Tibial nerve (tissue), 4 donors: ENCODE data around the gene SMIM7. TPM values are rescaled to one million over a fixed set of nuclear protein-coding genes. Genes with fewer than 3 reads are reported as not detected.
A peak's percentile ranks its signal among the peaks of the same experiment; 100 is the strongest.

Experiments
- DNase-seq, 2 donors: peaks; one replicate each; pipeline ENCODE4 v3.0.0-alpha.2; 2019; ENCODE audit warnings: low spot score in 2 of 2
- H3K27ac ChIP-seq, 4 donors: fragments of 200-600 bp; sonication (generic) in 3 of 4; one replicate each; pipeline ENCODE4 v1.5.1; 2017 to 2019; ENCODE audit warnings: mild to moderate bottlenecking in 1 of 4
- H3K27me3 ChIP-seq, 2 donors: fragments of 200-600 bp; sonication (generic) in 1 of 2; one replicate each; pipeline versions ENCODE4 v1.5.1 to v1.6.0; 2017 to 2019
- H3K36me3 ChIP-seq, 3 donors: fragments of 200-600 bp; sonication (generic); one replicate each; pipeline ENCODE4 v1.5.1; 2018 to 2019
- H3K4me1 ChIP-seq, 4 donors: fragments of 200-600 bp; sonication (generic) in 3 of 4; one replicate each; pipeline ENCODE4 v1.5.1; 2017 to 2019
- H3K4me3 ChIP-seq, 4 donors: fragments of 200-600 bp; sonication (generic) in 3 of 4; one replicate each; pipeline ENCODE4 v1.5.1; 2017 to 2019; ENCODE audit warnings: mild to moderate bottlenecking in 1 of 4, moderate library complexity in 1 of 4
- H3K9me3 ChIP-seq, 4 donors: fragments of 200-600 bp; sonication (generic) in 3 of 4; one replicate each; pipeline ENCODE4 v1.5.1; 2017 to 2019
- EP300 ChIP-seq, 2 donors: sonication (generic); formaldehyde crosslinking; IDR thresholded peaks; one replicate each; pipeline ENCODE4 v1.6.1; 2017; ENCODE audit warnings: antibody characterized with exemption in 2 of 2, mild to moderate bottlenecking in 1 of 2
- POLR2A ChIP-seq, 2 donors: fragments of 450-650 bp; IDR thresholded peaks; one replicate each; pipeline ENCODE4 v1.6.1; 2017; ENCODE audit warnings: antibody characterized with exemption in 2 of 2, mild to moderate bottlenecking in 2 of 2, moderate library complexity in 2 of 2
- WGBS, 2 donors: methylation state at CpG; one replicate each; pipeline ENCODE4 v1.1.5; 2018; 5-methylcytosine and 5-hydroxymethylcytosine counted together
- total RNA-seq, 4 donors: library from RNA; depleted of rRNA; stranded (reverse); fragments of >200 nt; gene quantifications; one replicate each; pipeline ENCODE4 v1.1.0, GENCODE V29; 2016
- TF ChIP-seq, protein P1 (sequence below), 5 experiments: fragments of 200-600 bp in 3 of 5; fragments of 450-650 bp in 2 of 5; sonication (generic) in 3 of 5; IDR thresholded peaks; one replicate each; pipeline ENCODE4 v1.5.1; 2016 to 2019; ENCODE audit warnings: antibody characterized with exemption in 5 of 5, mild to moderate bottlenecking in 3 of 5, moderate library complexity in 2 of 5

Gene SMIM7
- total RNA-seq, 4 donors from 2014 or later, result 105 to 175 (median 132) TPM

DNA sequence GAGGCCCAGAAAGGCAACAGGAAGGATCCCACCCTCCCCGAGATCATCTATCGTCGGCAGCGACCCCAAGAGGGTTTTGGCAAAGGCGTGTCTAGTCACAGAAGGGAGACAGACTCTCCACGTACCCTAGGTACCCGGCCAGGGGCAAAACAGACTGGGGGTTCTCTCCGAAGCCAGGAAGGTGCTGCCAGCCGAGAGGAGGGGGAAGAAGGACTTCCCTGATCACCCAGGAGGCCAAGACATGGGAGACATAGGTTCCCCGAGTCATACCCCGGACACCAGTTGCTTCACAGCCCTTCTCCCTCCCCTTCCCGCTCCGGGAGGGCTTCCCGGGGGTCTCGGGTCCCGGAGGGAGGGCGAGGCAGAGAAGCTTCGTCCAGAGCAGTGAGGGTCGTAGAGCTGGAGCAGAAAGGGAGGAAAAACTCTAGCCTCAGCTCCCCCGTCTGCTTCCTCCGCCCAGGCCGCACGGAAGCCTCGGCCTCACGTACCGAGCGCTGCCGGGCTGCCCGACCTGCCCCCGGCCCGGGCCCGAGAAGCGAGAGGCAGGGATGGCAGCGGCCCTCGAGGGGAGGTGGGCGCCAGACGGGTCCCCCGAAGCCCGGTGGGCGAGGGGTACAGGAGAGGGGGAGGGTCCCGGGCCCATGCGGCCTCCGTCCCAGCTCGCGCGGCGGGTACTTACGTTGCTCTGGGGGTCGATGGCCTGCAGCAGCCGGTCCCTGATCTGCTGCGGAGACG, 32.6 kb downstream of the SMIM7 start:
- H3K4me1 ChIP-seq, result peaks cover 0 to 57% (median 21%) of the 10 kb centered on the region in 4 donors
- no peaks in the 10 kb centered on the region for H3K27me3 ChIP-seq
- peaks cover 0 to 29% (median 0%) of the 10 kb centered on the region in 3 donors for H3K36me3 ChIP-seq
- no peak for DNase-seq
- 0% methylated on average over 19 to 35 of the region's 52 CpGs for WGBS, 2 donors
- TF ChIP-seq, protein P1, sequence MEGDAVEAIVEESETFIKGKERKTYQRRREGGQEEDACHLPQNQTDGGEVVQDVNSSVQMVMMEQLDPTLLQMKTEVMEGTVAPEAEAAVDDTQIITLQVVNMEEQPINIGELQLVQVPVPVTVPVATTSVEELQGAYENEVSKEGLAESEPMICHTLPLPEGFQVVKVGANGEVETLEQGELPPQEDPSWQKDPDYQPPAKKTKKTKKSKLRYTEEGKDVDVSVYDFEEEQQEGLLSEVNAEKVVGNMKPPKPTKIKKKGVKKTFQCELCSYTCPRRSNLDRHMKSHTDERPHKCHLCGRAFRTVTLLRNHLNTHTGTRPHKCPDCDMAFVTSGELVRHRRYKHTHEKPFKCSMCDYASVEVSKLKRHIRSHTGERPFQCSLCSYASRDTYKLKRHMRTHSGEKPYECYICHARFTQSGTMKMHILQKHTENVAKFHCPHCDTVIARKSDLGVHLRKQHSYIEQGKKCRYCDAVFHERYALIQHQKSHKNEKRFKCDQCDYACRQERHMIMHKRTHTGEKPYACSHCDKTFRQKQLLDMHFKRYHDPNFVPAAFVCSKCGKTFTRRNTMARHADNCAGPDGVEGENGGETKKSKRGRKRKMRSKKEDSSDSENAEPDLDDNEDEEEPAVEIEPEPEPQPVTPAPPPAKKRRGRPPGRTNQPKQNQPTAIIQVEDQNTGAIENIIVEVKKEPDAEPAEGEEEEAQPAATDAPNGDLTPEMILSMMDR (IDR thresholded peaks at IDR 0.05), result no peak
- TF ChIP-seq POLR2A (IDR thresholded peaks at IDR 0.05) (no peak), EP300 (IDR thresholded peaks at IDR 0.05) (no peak)
- H3K9me3 ChIP-seq, result no peaks in the 10 kb centered on the region
- H3K4me3 ChIP-seq, result peak overlapping the region; percentile 81 to 95 (median 90)
- peak overlapping the region; percentile 71 to 98 (median 89) for H3K27ac ChIP-seq

DNA sequence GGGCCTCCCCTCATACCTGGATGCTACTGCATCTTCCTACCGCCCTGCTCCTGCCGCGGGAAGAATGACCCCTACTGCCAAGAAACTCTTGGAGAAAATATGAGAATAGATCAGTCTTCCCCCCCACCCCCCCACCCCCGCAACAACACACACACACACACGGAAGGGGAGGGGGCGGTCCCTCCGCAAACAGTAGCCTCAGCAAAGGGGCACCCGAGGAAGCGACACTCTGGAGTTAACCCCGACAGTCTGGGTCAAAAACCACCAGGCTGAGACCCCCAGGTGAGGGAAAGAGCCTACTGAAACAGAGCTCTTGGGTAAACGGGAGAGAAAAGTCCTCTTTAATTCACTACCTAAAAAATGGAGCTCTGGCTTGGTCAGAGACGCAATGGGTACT, 33.1 kb downstream of the SMIM7 start:
- H3K36me3 ChIP-seq, result peaks cover 0 to 23% (median 0%) of the 10 kb centered on the region in 3 donors

DNA sequence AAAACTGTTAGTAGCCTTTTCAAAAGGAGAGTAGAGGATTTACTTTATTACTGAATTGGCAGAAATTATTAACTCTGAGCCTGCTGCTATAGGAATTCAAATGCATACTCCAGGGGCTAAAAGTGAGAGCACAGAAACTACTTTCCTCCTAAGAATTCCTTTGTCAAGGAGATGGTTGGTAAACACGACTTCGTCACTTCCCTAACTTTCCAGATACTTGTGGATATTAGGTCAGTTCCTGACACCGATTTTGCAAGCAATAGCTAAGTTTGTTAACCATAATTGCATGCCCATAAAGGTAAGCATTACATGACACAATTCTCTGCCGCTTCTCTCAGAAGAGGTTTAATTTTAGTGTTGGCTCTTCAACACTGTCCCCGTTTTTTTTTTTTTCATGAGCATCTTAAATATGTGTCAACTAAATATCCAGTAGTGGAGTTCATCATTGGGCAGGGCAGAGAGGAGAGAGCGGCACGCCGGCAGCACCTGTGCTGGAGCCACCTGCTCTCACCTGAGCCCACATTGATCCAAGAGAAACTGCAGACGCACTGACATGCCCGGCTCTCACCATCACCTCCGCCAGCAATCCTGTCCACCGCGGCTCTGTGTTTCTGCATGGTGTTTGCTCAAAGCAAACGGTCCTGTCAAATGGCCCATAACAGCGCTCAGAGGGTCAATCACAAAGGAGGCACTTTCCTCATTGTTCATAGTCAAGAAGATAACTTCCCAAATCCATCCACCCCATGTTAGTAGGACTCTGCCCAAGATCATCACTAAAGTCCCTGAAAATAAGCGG, 34.6 kb downstream of the SMIM7 start:
- DNase-seq, result no peak
- Histone ChIP-seq H3K9me3 (no peaks in the 10 kb centered on the region), H3K36me3 (peaks cover 0 to 12% (median 0%) of the 10 kb centered on the region in 3 donors), H3K27ac (no peak overlapping the region), H3K4me1 (peaks cover 0 to 76% (median 23%) of the 10 kb centered on the region in 4 donors), H3K4me3 (no peak overlapping the region), H3K27me3 (no peaks in the 10 kb centered on the region)
- 80 to 81% methylated on average over 16 of the region's 16 CpGs for WGBS, 2 donors
- TF ChIP-seq, protein P1 (IDR thresholded peaks at IDR 0.05), result no peak
- TF ChIP-seq POLR2A (IDR thresholded peaks at IDR 0.05), result no peak
- no peak for TF ChIP-seq EP300 (IDR thresholded peaks at IDR 0.05)

More for the DNA sequence above, 33.1 kb downstream of the SMIM7 start:
- H3K9me3 ChIP-seq, result no peaks in the 10 kb centered on the region
- H3K27me3 ChIP-seq, result no peaks in the 10 kb centered on the region
- H3K4me1 ChIP-seq, result peaks cover 0 to 63% (median 21%) of the 10 kb centered on the region in 4 donors
- TF ChIP-seq EP300 (IDR thresholded peaks at IDR 0.05) (no peak), POLR2A (IDR thresholded peaks at IDR 0.05) (no peak)
- TF ChIP-seq, protein P1 (IDR thresholded peaks at IDR 0.05), result no peak
- peak overlapping the region; percentile 71 to 98 (median 89) for H3K27ac ChIP-seq
- 0 to 1% methylated on average over 8 to 11 of the region's 12 CpGs for WGBS, 2 donors
- H3K4me3 ChIP-seq, result peak overlapping the region; percentile 81 to 95 (median 90)
- DNase-seq, result no peak

DNA sequence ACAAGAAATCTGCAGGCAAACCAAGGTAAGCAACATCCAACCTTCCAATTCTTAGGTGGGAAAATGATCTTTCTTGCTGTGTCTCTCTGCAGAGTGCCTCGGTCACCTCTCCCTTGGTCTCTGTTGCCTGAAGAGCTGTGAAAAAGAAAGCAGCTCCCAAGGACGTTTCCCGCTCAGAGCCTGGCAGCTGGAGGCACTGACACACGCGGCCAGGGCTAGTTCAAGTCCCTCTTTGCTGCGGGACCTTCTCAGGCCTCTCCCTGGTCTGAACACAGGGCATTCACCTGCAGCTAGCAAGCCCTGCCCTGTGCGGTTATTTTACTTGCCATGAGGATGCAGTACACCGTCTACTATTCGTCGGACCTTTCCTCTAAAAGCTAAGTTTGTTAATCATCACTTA, 35.7 kb downstream of the SMIM7 start:
- DNase-seq, result no peak
- Histone ChIP-seq H3K9me3 (no peaks in the 10 kb centered on the region), H3K27ac (no peak overlapping the region), H3K4me3 (no peak overlapping the region), H3K36me3 (peaks cover 0 to 12% (median 0%) of the 10 kb centered on the region in 3 donors), H3K4me1 (peaks cover 0 to 79% (median 26%) of the 10 kb centered on the region in 4 donors), H3K27me3 (no peaks in the 10 kb centered on the region)
- WGBS, 2 donors, result 82 to 85% methylated on average over 10 of the region's 10 CpGs
- TF ChIP-seq EP300 (IDR thresholded peaks at IDR 0.05) (no peak), POLR2A (IDR thresholded peaks at IDR 0.05) (no peak)
- TF ChIP-seq, protein P1 (IDR thresholded peaks at IDR 0.05), result no peak
